OCI-LY3 (cell line): ENCODE data around the gene MSI2.

Experiments
- CTCF ChIP-seq: fragments of 200-600, 300-600 bp; sonication (generic); IDR thresholded peaks from 2 replicates; pipeline ENCODE4 v1.5.1; 2014; ENCODE audit warnings: antibody characterized with exemption, low read length, low read depth
- EZH2phosphoT487 ChIP-seq: fragments of 200-600 bp; shearing (Covaris generic); IDR thresholded peaks from 2 replicates; pipeline ENCODE4 v1.6.1; 2018; ENCODE audit warnings: antibody characterized with exemption, mixed run types, low read depth

- TF ChIP-seq CTCF (no peak), EZH2phosphoT487 (no peak)
These were observed 312.7 kb downstream of the MSI2 start for GRCh38 chr17:57569021-57569420.
